Measurements from ENCODE around the gene MAP3K20. TPM values are rescaled to one million over a fixed set of nuclear protein-coding genes. Genes with fewer than 3 reads are reported as not detected.
A peak's percentile ranks its signal among the peaks of the same experiment; 100 is the strongest.
"Not testable (repeated sequence)": the region's sequence is repeated elsewhere in the genome, so short reads cannot be mapped to it uniquely, and the experiment has no call there.

MAP3K20 gene
- total RNA-seq, 5 donors from 2014 or later (not counting 1 experiment from before 2014, with no cell fraction given), result 1.1 to 3.0 (median 1.4) TPM

DNA sequence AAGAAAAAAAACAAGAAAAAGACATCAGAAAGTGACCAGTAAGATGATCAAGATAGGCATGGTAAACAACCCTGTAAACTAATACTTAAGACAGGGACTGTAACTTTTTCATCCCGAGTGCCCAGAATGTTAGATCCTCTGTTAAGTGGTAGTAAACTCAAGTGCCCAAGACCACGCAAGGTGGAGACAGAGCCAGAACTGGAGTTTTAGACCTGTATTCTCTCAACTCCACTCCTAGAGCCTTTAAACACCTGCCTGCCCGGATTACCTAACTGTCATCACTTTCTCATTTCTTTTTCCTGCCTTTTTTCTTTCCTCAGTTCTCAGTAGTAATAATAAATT is 203.9 kb downstream of the MAP3K20 start:
- POLR2A ChIA-PET, result no interaction called here
- Histone ChIP-seq H3K36me3 (ENCODE audit: control insufficient read depth in 2 of 2, extremely low read depth in 1 of 2, insufficient read depth in 1 of 2, low read length in 1 of 2) (no peaks in the 10 kb centered on the region), H3K27me3 (replicated peaks in 1 of 2; ENCODE audit: control insufficient read depth in 2 of 2, extremely low read depth in 1 of 2, insufficient read depth in 2 of 2, low read length in 1 of 2) (peaks cover 0 to 4% of the 10 kb centered on the region in 2 experiments), H3K27ac (ENCODE audit: low read length) (no peak overlapping the region), H3K4me1 (ENCODE audit: control insufficient read depth in 1 of 2, extremely low read depth in 1 of 2, insufficient read depth in 2 of 2, low read length in 2 of 2) (no peaks in the 10 kb centered on the region), H3K4me3 (ENCODE audit: control insufficient read depth in 1 of 2, extremely low read depth in 1 of 2, low read length in 1 of 2) (no peak overlapping the region), H3K9me3 (no peaks in the 10 kb centered on the region)
- Mint-ChIP-seq H3K9me3 (no peaks in the 10 kb centered on the region), H3K4me1 (peaks cover 0 to 7% (median 0%) of the 10 kb centered on the region in 3 donors), H3K36me3 (no peaks in the 10 kb centered on the region), H3K27ac (no peak overlapping the region), H3K27me3 (peaks cover 0 to 8% of the 10 kb centered on the region in 2 donors), H3K4me3 (no peak overlapping the region)
- no peak for ATAC-seq (replicated peaks in 1 of 4)
- no peak for DNase-seq
- no CpG with 5 or more reads among the region's 3 CpGs for WGBS (ENCODE audit: insufficient coverage)
- CTCF ChIA-PET, result no interaction called here

DNA sequence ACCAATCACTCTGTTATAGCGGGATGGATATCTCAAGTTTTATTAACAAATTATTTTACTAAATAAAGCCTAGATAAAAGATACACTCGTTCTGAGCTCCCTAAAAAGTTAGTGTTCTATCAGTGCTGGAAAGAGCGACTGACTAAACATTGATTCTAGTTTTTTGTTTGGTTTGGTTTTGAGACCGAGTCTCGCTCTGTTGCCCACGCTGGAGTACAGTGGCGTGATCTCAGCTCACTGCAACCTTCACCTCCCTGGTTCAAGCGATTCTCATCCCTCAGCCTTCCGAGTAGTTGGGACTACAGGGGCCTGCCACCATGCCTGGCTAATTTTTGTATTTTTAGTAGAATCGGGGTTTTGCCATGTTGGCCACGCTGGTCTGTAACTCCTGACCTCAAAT is 205.2 kb downstream of the MAP3K20 start:
- peaks cover 0 to 7% (median 0%) of the 10 kb centered on the region in 3 donors for H3K4me1 Mint-ChIP-seq
- no peak overlapping the region for H3K27ac Mint-ChIP-seq
- ChIA-PET CTCF (no interaction called here), POLR2A (no interaction called here)
- Histone ChIP-seq H3K36me3 (ENCODE audit: control insufficient read depth in 2 of 2, extremely low read depth in 1 of 2, insufficient read depth in 1 of 2, low read length in 1 of 2) (no peaks in the 10 kb centered on the region), H3K9me3 (no peaks in the 10 kb centered on the region), H3K27ac (ENCODE audit: low read length) (no peak overlapping the region), H3K4me3 (ENCODE audit: control insufficient read depth in 1 of 2, extremely low read depth in 1 of 2, low read length in 1 of 2) (no peak overlapping the region), H3K4me1 (ENCODE audit: control insufficient read depth in 1 of 2, extremely low read depth in 1 of 2, insufficient read depth in 2 of 2, low read length in 2 of 2) (no peaks in the 10 kb centered on the region), H3K27me3 (replicated peaks in 1 of 2; ENCODE audit: control insufficient read depth in 2 of 2, extremely low read depth in 1 of 2, insufficient read depth in 2 of 2, low read length in 1 of 2) (peaks cover 0 to 4% of the 10 kb centered on the region in 2 experiments)
- H3K9me3 Mint-ChIP-seq, result no peaks in the 10 kb centered on the region
- peaks cover 0 to 8% of the 10 kb centered on the region in 2 donors for H3K27me3 Mint-ChIP-seq
- WGBS (ENCODE audit: insufficient coverage), result 65% methylated on average over 4 of the region's 11 CpGs
- no peaks in the 10 kb centered on the region for H3K36me3 Mint-ChIP-seq
- no peak overlapping the region for H3K4me3 Mint-ChIP-seq
- DNase-seq, result no peak
- ATAC-seq (replicated peaks in 1 of 4), result no peak

DNA sequence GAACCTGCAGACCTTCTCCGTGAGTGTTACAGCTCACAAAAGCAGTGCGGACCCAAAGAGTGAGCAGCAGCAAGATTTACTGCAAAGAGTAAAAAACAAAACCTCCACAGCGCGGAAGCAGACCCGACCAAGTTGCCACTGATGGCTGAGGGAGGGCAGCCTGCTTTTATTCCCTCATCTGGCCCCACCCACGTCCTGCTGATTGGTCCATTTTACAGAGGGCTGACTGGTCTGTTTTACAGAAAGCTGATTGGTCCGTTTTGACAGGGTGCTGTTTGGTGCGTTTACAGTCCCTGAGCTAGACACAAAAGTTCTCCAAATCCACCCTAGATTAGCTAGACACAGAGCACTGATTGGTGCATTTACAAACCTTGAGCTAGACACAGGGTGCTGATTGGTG is 206.3 kb downstream of the MAP3K20 start:
- CTCF ChIA-PET; DNase-seq; ATAC-seq (replicated peaks in 1 of 4); H3K27ac Mint-ChIP-seq; H3K9me3 Mint-ChIP-seq; H3K27me3 ChIP-seq (replicated peaks in 1 of 2; ENCODE audit: control insufficient read depth in 2 of 2, extremely low read depth in 1 of 2, insufficient read depth in 2 of 2, low read length in 1 of 2); POLR2A ChIA-PET; H3K4me3 ChIP-seq (ENCODE audit: control insufficient read depth in 1 of 2, extremely low read depth in 1 of 2, low read length in 1 of 2); H3K27ac ChIP-seq (ENCODE audit: low read length); H3K4me1 ChIP-seq (ENCODE audit: control insufficient read depth in 1 of 2, extremely low read depth in 1 of 2, insufficient read depth in 2 of 2, low read length in 2 of 2); H3K27me3 Mint-ChIP-seq; H3K4me3 Mint-ChIP-seq; H3K36me3 Mint-ChIP-seq; H3K36me3 ChIP-seq (ENCODE audit: control insufficient read depth in 2 of 2, extremely low read depth in 1 of 2, insufficient read depth in 1 of 2, low read length in 1 of 2); H3K9me3 ChIP-seq; H3K4me1 Mint-ChIP-seq: not testable (repeated sequence)
- 85% methylated on average over 4 of the region's 8 CpGs for WGBS (ENCODE audit: insufficient coverage)

DNA sequence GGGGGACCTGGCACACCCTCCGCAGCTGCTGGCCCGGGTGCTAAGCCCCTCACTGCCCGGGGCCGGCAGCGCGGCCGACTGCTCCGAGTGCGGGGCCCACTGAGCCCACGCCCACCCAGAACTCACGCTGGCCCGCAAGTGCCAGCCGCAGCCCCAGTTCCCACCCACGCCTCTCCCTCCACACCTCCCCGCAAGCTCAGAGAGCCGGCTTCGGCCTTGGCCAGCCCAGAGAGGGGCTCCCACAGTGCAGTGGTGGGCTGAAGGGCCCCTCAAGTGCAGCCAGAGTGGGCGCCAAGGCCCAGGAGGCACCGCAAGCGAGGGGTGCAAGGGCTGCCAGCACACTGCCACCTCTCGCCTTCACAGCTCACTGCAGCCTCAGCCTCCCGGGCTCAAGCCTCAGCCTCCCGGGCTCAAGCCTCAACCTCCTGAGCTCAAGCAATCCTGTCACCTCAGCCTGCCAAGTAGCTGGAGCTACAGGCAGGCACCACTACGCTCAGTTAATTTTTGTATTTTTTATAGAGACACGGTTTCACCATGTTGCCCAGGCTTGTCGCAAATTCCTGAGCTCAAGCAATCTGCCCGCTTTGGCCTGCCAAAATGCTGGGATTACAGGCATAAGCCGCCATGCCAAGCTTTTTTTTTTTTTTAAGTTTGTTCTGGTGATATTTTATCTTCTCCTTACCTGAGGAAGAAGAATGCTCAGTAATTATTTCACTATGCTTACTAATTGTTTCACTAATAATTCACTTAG is 207.3 kb downstream of the MAP3K20 start:
- ChIA-PET CTCF (no interaction called here), POLR2A (no interaction called here)
- Mint-ChIP-seq H3K27me3 (no peaks in the 10 kb centered on the region), H3K27ac (no peak overlapping the region), H3K4me1 (peaks cover 0 to 7% (median 2%) of the 10 kb centered on the region in 3 donors), H3K9me3 (no peaks in the 10 kb centered on the region), H3K4me3 (no peak overlapping the region), H3K36me3 (no peaks in the 10 kb centered on the region)
- ATAC-seq (replicated peaks in 1 of 4), result no peak
- H3K4me3 ChIP-seq (ENCODE audit: control insufficient read depth in 1 of 2, extremely low read depth in 1 of 2, low read length in 1 of 2), result no peak overlapping the region
- no peaks in the 10 kb centered on the region for H3K9me3 ChIP-seq
- H3K27ac ChIP-seq (ENCODE audit: low read length), result no peak overlapping the region
- peaks cover 0 to 4% of the 10 kb centered on the region in 2 experiments for H3K27me3 ChIP-seq (replicated peaks in 1 of 2; ENCODE audit: control insufficient read depth in 2 of 2, extremely low read depth in 1 of 2, insufficient read depth in 2 of 2, low read length in 1 of 2)
- H3K36me3 ChIP-seq (ENCODE audit: control insufficient read depth in 2 of 2, extremely low read depth in 1 of 2, insufficient read depth in 1 of 2, low read length in 1 of 2), result no peaks in the 10 kb centered on the region
- 97% methylated on average over 21 of the region's 28 CpGs for WGBS (ENCODE audit: insufficient coverage)
- no peaks in the 10 kb centered on the region for H3K4me1 ChIP-seq (ENCODE audit: control insufficient read depth in 1 of 2, extremely low read depth in 1 of 2, insufficient read depth in 2 of 2, low read length in 2 of 2)
- no peak for DNase-seq

DNA sequence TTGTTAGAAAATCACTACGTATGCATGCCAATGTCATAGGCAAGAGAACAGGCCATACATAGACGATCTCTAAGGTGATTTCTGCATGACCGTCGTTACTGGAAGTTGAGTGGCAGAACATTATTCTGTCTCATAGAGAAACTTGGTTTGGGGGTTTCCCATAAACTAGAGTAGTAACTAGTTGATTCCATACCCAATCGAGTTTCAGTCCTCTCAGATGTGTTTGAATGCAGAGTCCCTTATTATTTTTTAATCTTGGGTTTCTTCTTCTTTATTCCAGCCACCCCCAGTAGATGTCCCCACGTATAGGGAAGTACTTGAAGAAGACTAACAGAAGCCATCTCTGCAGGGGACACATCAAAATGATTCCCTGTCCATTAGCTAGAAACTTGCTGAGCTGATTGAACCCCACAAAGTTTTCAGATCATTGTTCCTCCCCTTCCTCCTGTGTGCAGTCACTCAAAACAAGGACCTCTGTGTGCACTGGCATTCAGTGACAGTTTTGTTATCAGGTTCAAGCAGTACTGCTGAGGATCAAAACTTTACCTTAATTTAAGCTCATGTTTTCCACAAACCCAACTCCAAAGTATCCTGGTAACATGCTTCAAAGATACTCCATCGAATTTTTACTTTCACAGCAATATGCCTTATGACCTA is 210.6 kb downstream of the MAP3K20 start:
- H3K4me3 Mint-ChIP-seq, result no peak overlapping the region
- no peak overlapping the region for H3K27ac ChIP-seq (ENCODE audit: low read length)
- no peaks in the 10 kb centered on the region for H3K9me3 Mint-ChIP-seq
- WGBS (ENCODE audit: insufficient coverage), result 39% methylated on average over 2 of the region's 7 CpGs
- no peak overlapping the region for H3K4me3 ChIP-seq (ENCODE audit: control insufficient read depth in 1 of 2, extremely low read depth in 1 of 2, low read length in 1 of 2)
- POLR2A ChIA-PET, result no interaction called here
- H3K9me3 ChIP-seq, result no peaks in the 10 kb centered on the region
- no peak for ATAC-seq (replicated peaks in 1 of 4)
- H3K36me3 Mint-ChIP-seq, result no peaks in the 10 kb centered on the region
- H3K27me3 Mint-ChIP-seq, result peaks cover 0 to 4% of the 10 kb centered on the region in 2 donors
- peaks cover 0 to 5% of the 10 kb centered on the region in 2 experiments for H3K27me3 ChIP-seq (replicated peaks in 1 of 2; ENCODE audit: control insufficient read depth in 2 of 2, extremely low read depth in 1 of 2, insufficient read depth in 2 of 2, low read length in 1 of 2)
- H3K27ac Mint-ChIP-seq, result no peak overlapping the region
- no peaks in the 10 kb centered on the region for H3K4me1 ChIP-seq (ENCODE audit: control insufficient read depth in 1 of 2, extremely low read depth in 1 of 2, insufficient read depth in 2 of 2, low read length in 2 of 2)
- CTCF ChIA-PET, result no interaction called here
- peak in 1 of 35 experiments; percentile 4 for DNase-seq
- peaks cover 0 to 2% (median 0%) of the 10 kb centered on the region in 3 donors for H3K4me1 Mint-ChIP-seq
- no peaks in the 10 kb centered on the region for H3K36me3 ChIP-seq (ENCODE audit: control insufficient read depth in 2 of 2, extremely low read depth in 1 of 2, insufficient read depth in 1 of 2, low read length in 1 of 2)

DNA sequence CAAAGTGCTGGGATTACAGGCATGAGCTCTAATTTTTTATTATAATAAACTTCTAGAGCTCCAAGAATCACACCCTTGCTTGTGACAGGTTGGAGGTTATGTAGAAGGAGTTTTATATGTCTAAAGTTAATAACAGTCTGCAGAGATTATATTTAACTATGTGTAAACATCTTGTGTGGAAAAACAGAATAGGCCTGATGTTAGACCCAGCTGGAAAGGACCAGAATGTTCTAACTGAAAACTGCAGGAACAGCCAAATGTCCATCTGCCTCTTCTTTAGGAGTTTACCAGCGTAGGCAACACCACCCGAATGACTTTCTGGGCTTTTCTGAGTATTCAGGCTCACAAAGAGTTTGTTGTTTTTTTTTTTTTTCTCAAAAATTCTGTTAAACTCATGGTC is 211.9 kb downstream of the MAP3K20 start:
- Histone ChIP-seq H3K36me3 (ENCODE audit: control insufficient read depth in 2 of 2, extremely low read depth in 1 of 2, insufficient read depth in 1 of 2, low read length in 1 of 2) (no peaks in the 10 kb centered on the region), H3K27ac (ENCODE audit: low read length) (no peak overlapping the region), H3K9me3 (no peaks in the 10 kb centered on the region), H3K27me3 (replicated peaks in 1 of 2; ENCODE audit: control insufficient read depth in 2 of 2, extremely low read depth in 1 of 2, insufficient read depth in 2 of 2, low read length in 1 of 2) (peaks cover 0 to 5% of the 10 kb centered on the region in 2 experiments), H3K4me1 (ENCODE audit: control insufficient read depth in 1 of 2, extremely low read depth in 1 of 2, insufficient read depth in 2 of 2, low read length in 2 of 2) (no peaks in the 10 kb centered on the region), H3K4me3 (ENCODE audit: control insufficient read depth in 1 of 2, extremely low read depth in 1 of 2, low read length in 1 of 2) (no peak overlapping the region)
- Mint-ChIP-seq H3K9me3 (no peaks in the 10 kb centered on the region), H3K4me3 (no peak overlapping the region), H3K27ac (no peak overlapping the region), H3K27me3 (peaks cover 0 to 4% of the 10 kb centered on the region in 2 donors), H3K36me3 (no peaks in the 10 kb centered on the region), H3K4me1 (peaks cover 0 to 2% (median 0%) of the 10 kb centered on the region in 3 donors)
- CTCF ChIA-PET, result interaction anchor here in 1 of 2 donors (0.7 kb wide), 1 partner anchor 451 kb away, joined by 5 read pairs; no protein-coding TSS in a partner anchor
- POLR2A ChIA-PET, result no interaction called here
- DNase-seq (no peak), ATAC-seq (replicated peaks in 1 of 4) (no peak)
- 86% methylated on average over 1 of the region's 2 CpGs for WGBS (ENCODE audit: insufficient coverage)
